GM06990 (cell line): Measurements from ENCODE around the gene PIGN.

Experiments
- DNase-seq: peaks from one replicate; pipeline ENCODE4 v3.0.0-alpha.2; 2011; ENCODE audit not compliant: insufficient read length; ENCODE audit errors: extremely low read depth
- H3K27me3 ChIP-seq: replicated peaks from 2 replicates; pipeline ENCODE4 v1.6.0; 2011; ENCODE audit warnings: low read length; ENCODE audit not compliant: control insufficient read depth, insufficient read depth
- H3K36me3 ChIP-seq: 2 replicates; pipeline ENCODE4 v1.5.1; 2011; ENCODE audit warnings: low read length; ENCODE audit not compliant: control insufficient read depth, insufficient read depth
- H3K4me3 ChIP-seq: replicated peaks from 2 replicates; pipeline ENCODE4 v1.5.1; 2011; ENCODE audit warnings: low read depth, mild to moderate bottlenecking, control low read depth, low read length
- TF ChIP-seq, protein P1 (sequence below): IDR thresholded peaks from 2 replicates; pipeline ENCODE4 v1.5.1; 2011; ENCODE audit warnings: low read length, control low read depth, mild to moderate bottlenecking, inconsistent platforms; ENCODE audit not compliant: insufficient read depth, poor library complexity, severe bottlenecking

Gene PIGN

DNA sequence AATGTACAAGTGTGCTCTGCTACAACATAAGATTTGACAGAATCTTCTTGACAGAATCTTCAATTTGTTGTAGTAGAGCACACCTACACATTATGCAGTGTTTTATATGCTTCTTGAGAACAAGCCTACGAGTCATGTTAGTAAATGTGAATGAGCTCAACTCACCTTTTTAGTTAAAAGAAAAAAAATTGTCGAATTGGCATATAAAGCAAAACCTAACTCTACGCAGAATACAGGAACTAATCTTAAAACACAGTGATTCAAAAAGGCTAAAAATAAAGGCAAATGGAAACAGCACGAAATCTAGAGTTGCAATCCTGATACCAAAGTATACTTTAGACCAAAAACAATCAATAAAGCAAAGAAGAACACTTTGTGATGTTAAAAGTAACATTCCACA is 87.9 kb downstream of the PIGN start:
- H3K36me3 ChIP-seq: no peaks in the 10 kb centered on the region
- no peak overlapping the region for H3K4me3 ChIP-seq
- DNase-seq: no peak
- TF ChIP-seq, protein P1, sequence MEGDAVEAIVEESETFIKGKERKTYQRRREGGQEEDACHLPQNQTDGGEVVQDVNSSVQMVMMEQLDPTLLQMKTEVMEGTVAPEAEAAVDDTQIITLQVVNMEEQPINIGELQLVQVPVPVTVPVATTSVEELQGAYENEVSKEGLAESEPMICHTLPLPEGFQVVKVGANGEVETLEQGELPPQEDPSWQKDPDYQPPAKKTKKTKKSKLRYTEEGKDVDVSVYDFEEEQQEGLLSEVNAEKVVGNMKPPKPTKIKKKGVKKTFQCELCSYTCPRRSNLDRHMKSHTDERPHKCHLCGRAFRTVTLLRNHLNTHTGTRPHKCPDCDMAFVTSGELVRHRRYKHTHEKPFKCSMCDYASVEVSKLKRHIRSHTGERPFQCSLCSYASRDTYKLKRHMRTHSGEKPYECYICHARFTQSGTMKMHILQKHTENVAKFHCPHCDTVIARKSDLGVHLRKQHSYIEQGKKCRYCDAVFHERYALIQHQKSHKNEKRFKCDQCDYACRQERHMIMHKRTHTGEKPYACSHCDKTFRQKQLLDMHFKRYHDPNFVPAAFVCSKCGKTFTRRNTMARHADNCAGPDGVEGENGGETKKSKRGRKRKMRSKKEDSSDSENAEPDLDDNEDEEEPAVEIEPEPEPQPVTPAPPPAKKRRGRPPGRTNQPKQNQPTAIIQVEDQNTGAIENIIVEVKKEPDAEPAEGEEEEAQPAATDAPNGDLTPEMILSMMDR: no peak
- H3K27me3 ChIP-seq: no peaks in the 10 kb centered on the region

DNA sequence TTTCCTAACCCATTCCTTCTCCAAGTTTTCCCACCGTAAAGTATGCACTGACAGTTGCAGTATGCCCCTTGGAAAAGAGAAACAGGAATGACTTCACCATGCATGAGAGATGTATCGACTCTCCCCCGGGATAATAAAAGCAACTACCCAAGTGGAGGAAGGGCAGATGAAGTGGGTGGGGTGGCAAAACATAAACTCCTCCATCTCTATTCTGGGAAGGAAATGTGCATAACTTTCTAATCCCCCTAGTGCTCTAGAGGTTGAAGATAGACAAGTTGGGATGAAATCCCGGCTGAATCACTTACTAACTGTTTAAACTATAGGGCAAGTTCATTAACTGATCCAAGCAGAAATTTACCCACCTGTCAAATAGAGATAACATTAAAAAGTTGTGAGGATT is 89.2 kb downstream of the PIGN start:
- TF ChIP-seq, protein P1: no peak
- no peak overlapping the region for H3K4me3 ChIP-seq
- DNase-seq: no peak
- H3K36me3 ChIP-seq: no peaks in the 10 kb centered on the region
- no peaks in the 10 kb centered on the region for H3K27me3 ChIP-seq

DNA sequence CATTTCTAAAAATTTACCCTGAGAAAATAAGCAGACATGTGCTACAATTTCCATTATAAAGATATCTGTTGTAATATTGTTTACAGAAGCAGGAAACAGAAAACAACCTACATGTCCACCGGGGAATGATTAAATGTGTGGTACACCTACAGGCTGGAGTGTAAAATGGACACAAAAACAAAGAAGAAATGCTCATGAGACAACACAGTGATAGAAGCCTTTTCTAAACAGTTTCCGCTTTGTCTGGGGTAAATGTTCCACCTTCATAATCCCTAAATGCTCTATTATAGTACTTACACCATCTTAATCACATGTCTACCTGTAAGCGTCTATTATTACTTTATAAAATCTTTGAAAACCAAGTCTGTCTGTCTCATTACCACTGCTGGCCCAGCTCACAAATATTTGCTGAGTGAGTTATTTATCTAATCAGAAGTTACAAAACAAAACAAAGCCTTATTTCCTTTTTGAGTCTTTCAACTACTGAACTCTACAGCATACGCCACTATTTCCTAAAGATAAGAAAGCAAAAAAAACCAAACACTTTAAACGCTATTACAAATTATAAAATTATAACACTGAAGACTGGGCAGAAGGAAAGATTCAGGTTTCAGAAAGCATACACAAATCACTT is 95.3 kb downstream of the PIGN start:
- no peak for DNase-seq
- TF ChIP-seq, protein P1: no peak
- Histone ChIP-seq H3K4me3 (no peak overlapping the region), H3K27me3 (no peaks in the 10 kb centered on the region), H3K36me3 (no peaks in the 10 kb centered on the region)

DNA sequence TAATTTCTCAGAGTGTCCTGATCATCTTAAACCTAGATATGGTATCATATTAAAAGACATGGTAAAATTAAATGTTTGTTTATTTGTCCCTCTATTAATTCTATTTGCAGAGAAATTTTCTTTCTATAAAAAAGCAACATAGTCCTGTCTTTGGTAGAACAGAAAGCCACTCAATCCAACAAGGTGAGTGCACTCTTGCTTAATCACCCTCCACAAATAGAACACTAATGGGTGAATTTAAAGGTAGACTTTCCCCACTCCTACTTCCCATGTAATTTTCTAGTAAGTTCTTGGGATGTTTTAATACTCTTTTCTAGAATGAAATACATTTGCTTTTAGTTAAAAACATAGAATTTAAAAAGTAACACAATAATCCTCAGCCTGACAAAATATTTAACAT is 97.7 kb downstream of the PIGN start:
- Histone ChIP-seq H3K27me3 (no peaks in the 10 kb centered on the region), H3K36me3 (no peaks in the 10 kb centered on the region), H3K4me3 (no peak overlapping the region)
- DNase-seq: no peak
- TF ChIP-seq, protein P1: no peak

DNA sequence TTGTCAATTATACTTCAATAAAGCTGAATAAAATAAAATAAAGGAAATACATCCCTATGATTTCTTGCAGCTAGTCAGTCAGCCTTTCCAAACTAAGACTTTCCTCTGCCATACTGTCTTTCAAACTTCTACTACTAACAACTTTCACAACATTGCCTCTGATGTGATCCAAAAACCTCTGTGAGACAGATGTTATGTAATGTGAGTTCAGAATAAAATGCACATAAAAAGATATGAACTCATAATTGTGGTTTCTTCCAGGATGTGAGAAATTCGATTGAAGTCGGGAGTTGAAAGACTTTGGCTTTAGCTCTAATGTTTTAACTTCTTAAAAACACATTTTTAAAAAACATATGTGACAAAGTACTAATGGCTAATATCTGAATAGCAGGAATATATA is 98.7 kb downstream of the PIGN start:
- H3K27me3 ChIP-seq: no peaks in the 10 kb centered on the region
- TF ChIP-seq, protein P1: no peak
- DNase-seq: no peak
- H3K4me3 ChIP-seq: no peak overlapping the region
- H3K36me3 ChIP-seq: no peaks in the 10 kb centered on the region

DNA sequence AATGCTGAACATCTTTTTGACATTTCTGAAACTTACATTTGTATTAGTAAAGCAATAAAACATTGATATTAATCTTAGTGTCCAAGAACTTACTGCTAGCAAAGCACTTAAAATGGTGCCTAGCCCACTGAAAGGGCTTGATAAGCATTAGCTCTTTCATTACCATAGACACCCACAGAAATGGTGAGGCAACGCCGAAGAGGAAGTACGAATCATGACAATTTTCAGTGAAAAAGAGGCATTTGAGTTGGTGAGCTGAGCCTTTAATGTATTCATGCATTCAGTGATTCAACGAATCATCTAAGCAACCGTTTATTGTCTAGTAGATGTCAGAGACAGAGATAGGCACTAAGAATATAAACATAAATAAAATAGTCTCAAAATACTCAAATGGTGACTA is 101.1 kb downstream of the PIGN start:
- Histone ChIP-seq H3K27me3 (no peaks in the 10 kb centered on the region), H3K36me3 (no peaks in the 10 kb centered on the region), H3K4me3 (no peak overlapping the region)
- DNase-seq: no peak
- TF ChIP-seq, protein P1: no peak
